H1 (cell line): ENCODE results near the gene EIPR1. TPM values are rescaled to one million over a fixed set of nuclear protein-coding genes. Genes with fewer than 3 reads are reported as not detected.
A peak's percentile ranks its signal among the peaks of the same experiment; 100 is the strongest.

ENCODE experiments used
- CTCF ChIA-PET: fragments of 300-600 bp; sonication (Branson Sonifier 250); formaldehyde crosslinking; loops from one replicate; lab custom pipeline; 2021; ENCODE audit not compliant: partially characterized antibody; lab: Charles Lee
- POLR2A ChIA-PET: fragments of 300-600 bp; sonication (Branson Sonifier 250); formaldehyde crosslinking; loops from one replicate; lab custom pipeline; 2021; ENCODE audit warnings: inconsistent platforms; ENCODE audit not compliant: partially characterized antibody; lab: Charles Lee
- DNase-seq, 2 experiments: peaks; one replicate each; pipeline versions ENCODE4 v3.0.0 to v3.0.0-alpha.2; 2010 to 2022; ENCODE audit warnings: low spot score in 2 of 2, low read depth in 1 of 2, mixed read lengths in 1 of 2
- FAIRE-seq: peaks from 2 replicates; lab custom pipeline; 2011; peaks lifted over from hg19 to GRCh38; lab: Jason Lieb, UNC
- H2AFZ ChIP-seq: 2 replicates; pipeline ENCODE4 v1.8.1; 2012; ENCODE audit warnings: low read length, inconsistent platforms
- H2AK5ac ChIP-seq: 2 replicates; pipeline ENCODE4 v1.6.1; 2013; ENCODE audit warnings: low read depth, low read length
- H2BK120ac ChIP-seq: replicated peaks from 2 replicates; pipeline ENCODE3; 2013; ENCODE audit warnings: low read depth, low read length, inconsistent platforms
- H2BK12ac ChIP-seq: 2 replicates; pipeline ENCODE4 v1.6.1; 2013; ENCODE audit warnings: low read depth, low read length
- H2BK15ac ChIP-seq: 2 replicates; pipeline ENCODE4 v1.6.1; 2013; ENCODE audit warnings: low read length
- H2BK20ac ChIP-seq: 2 replicates; pipeline ENCODE4 v1.6.1; 2013; ENCODE audit warnings: low read length
- H2BK5ac ChIP-seq: 2 replicates; pipeline ENCODE4 v1.6.1; 2013; ENCODE audit warnings: low read depth, low read length
- H3K14ac ChIP-seq: 2 replicates; pipeline ENCODE4 v1.6.1; 2013; ENCODE audit warnings: inconsistent platforms; ENCODE audit not compliant: insufficient read length
- H3K18ac ChIP-seq: 2 replicates; pipeline ENCODE4 v1.6.1; 2013; ENCODE audit warnings: low read length; ENCODE audit errors: extremely low read depth
- H3K23ac ChIP-seq: 2 replicates; pipeline ENCODE4 v1.6.1; 2013; ENCODE audit warnings: inconsistent platforms; ENCODE audit not compliant: insufficient read length
- H3K23me2 ChIP-seq: 2 replicates; pipeline ENCODE4 v1.6.1; 2013; ENCODE audit warnings: low read depth, low read length
- H3K27ac ChIP-seq: 2 replicates; pipeline ENCODE4 v1.6.1; 2011; ENCODE audit warnings: low read depth, low read length, inconsistent platforms
- H3K27me3 ChIP-seq, 4 experiments: replicated peaks in 1 of 4; 1 replicate in 1 of 4; 2 replicates in 3 of 4; pipeline versions ENCODE4 v1.6.1 to v1.8.1; 2011 to 2013; ENCODE audit warnings: low read length in 3 of 4, mild to moderate bottlenecking in 3 of 4, inconsistent platforms in 2 of 4, mixed read lengths in 2 of 4, moderate library complexity in 1 of 4; ENCODE audit not compliant: control insufficient read depth in 3 of 4, insufficient read depth in 3 of 4; ENCODE audit errors: extremely low read depth in 1 of 4
- H3K36me3 ChIP-seq, 4 experiments: 2 replicates each; pipeline versions ENCODE4 v1.6.1 to v1.8.1; 2011 to 2013; ENCODE audit warnings: mild to moderate bottlenecking in 4 of 4, low read length in 3 of 4, moderate library complexity in 2 of 4, control low read depth in 1 of 4, inconsistent platforms in 1 of 4; ENCODE audit not compliant: insufficient read depth in 4 of 4, control insufficient read depth in 2 of 4
- H3K4ac ChIP-seq: replicated peaks from 2 replicates; pipeline ENCODE3; 2013; ENCODE audit warnings: low read length, low read depth, mixed read lengths, inconsistent platforms; ENCODE audit not compliant: insufficient read length
- H3K4me1 ChIP-seq, 4 experiments: replicated peaks in 1 of 4; 1 replicate in 1 of 4; 2 replicates in 3 of 4; pipeline versions ENCODE4 v1.6.1 to v1.8.1; 2011 to 2013; ENCODE audit warnings: low read length in 3 of 4, inconsistent platforms in 2 of 4, mixed read lengths in 1 of 4; ENCODE audit not compliant: insufficient read depth in 4 of 4, control insufficient read depth in 3 of 4
- H3K4me2 ChIP-seq, 2 experiments: 2 replicates each; pipeline versions ENCODE4 v1.6.1 to v1.8.1; 2011 to 2013; ENCODE audit warnings: low read depth in 2 of 2, low read length in 2 of 2, control low read depth in 1 of 2, inconsistent platforms in 1 of 2, mild to moderate bottlenecking in 1 of 2; ENCODE audit not compliant: insufficient read depth in 1 of 2
- H3K4me3 ChIP-seq, 4 experiments: fragments of 200-600, 300-600 bp in 1 of 4; sonication (generic), shearing (Covaris generic), sonication (Bioruptor Twin) in 1 of 4; 2 replicates each; pipeline versions ENCODE4 v1.5.1 to v1.8.1; 2011 to 2016; ENCODE audit warnings: low read length in 4 of 4, low read depth in 3 of 4, control low read depth in 2 of 4, inconsistent platforms in 2 of 4, mild to moderate bottlenecking in 2 of 4, mixed read lengths in 1 of 4, moderate library complexity in 1 of 4; ENCODE audit not compliant: insufficient read depth in 2 of 4; ENCODE audit errors: extremely low read depth in 1 of 4
- H3K56ac ChIP-seq: replicated peaks from 2 replicates; pipeline ENCODE3; 2013; ENCODE audit warnings: low read depth, mild to moderate bottlenecking, mixed read lengths, low read length, inconsistent platforms; ENCODE audit not compliant: insufficient read length
- H3K79me1 ChIP-seq: 2 replicates; pipeline ENCODE4 v1.6.1; 2013; ENCODE audit warnings: low read depth, low read length, control low read depth
- H3K79me2 ChIP-seq, 2 experiments: 2 replicates each; pipeline versions ENCODE4 v1.6.1 to v1.8.1; 2012 to 2013; ENCODE audit warnings: low read length in 2 of 2, mild to moderate bottlenecking in 2 of 2, inconsistent platforms in 1 of 2; ENCODE audit not compliant: insufficient read depth in 2 of 2, control insufficient read depth in 1 of 2
- H3K9ac ChIP-seq, 4 experiments: replicated peaks in 1 of 4; 1 replicate in 1 of 4; 2 replicates in 3 of 4; pipeline versions ENCODE4 v1.6.1 to v1.8.1; 2011 to 2013; ENCODE audit warnings: low read depth in 3 of 4, low read length in 3 of 4, control low read depth in 2 of 4, mild to moderate bottlenecking in 2 of 4, moderate library complexity in 2 of 4, inconsistent platforms in 1 of 4; ENCODE audit errors: extremely low read depth in 1 of 4
- H3K9me3 ChIP-seq, 2 experiments: 2 replicates each; pipeline versions ENCODE4 v1.6.1 to v1.8.1; 2012 to 2013; ENCODE audit warnings: mild to moderate bottlenecking in 2 of 2, moderate library complexity in 2 of 2, control low read depth in 1 of 2, inconsistent platforms in 1 of 2, low read depth in 1 of 2, low read length in 1 of 2, mixed read lengths in 1 of 2; ENCODE audit not compliant: insufficient read depth in 2 of 2
- H4K20me1 ChIP-seq, 2 experiments: replicated peaks in 1 of 2; 2 replicates each; pipeline versions ENCODE3 to v1.8.1; 2011 to 2013; ENCODE audit warnings: inconsistent platforms in 2 of 2, low read length in 2 of 2, mild to moderate bottlenecking in 1 of 2; ENCODE audit not compliant: insufficient read depth in 2 of 2, control insufficient read depth in 1 of 2
- H4K5ac ChIP-seq: 2 replicates; pipeline ENCODE4 v1.6.1; 2013; ENCODE audit warnings: low read length, low read depth, mixed read lengths, inconsistent platforms; ENCODE audit not compliant: insufficient read length
- H4K8ac ChIP-seq: 2 replicates; pipeline ENCODE4 v1.8.0; 2013; ENCODE audit warnings: mild to moderate bottlenecking, moderate library complexity, low read length, inconsistent platforms; ENCODE audit not compliant: insufficient read depth; ENCODE audit errors: extremely low read depth
- H4K91ac ChIP-seq: replicated peaks from 2 replicates; pipeline ENCODE3; 2013; ENCODE audit warnings: low read length, mixed read lengths, inconsistent platforms; ENCODE audit not compliant: insufficient read length
- ATF3 ChIP-seq: IDR thresholded peaks from 2 replicates; pipeline ENCODE4 v1.6.1; 2011; ENCODE audit warnings: low read depth, mild to moderate bottlenecking, low read length; ENCODE audit not compliant: insufficient read depth
- BCL11A ChIP-seq, 2 experiments: IDR thresholded peaks; one replicate each; pipeline ENCODE4 v1.6.1; 2011; ENCODE audit warnings: low read depth in 2 of 2, low read length in 2 of 2, mild to moderate bottlenecking in 2 of 2
- CBX5 ChIP-seq: fragments of 300-800, 300-1000 bp; sonication (generic); IDR thresholded peaks from 2 replicates; pipeline ENCODE4 v1.7.1; 2016; ENCODE audit warnings: antibody characterized with exemption, low read length, low read depth
- JUN ChIP-seq: IDR thresholded peaks from 2 replicates; pipeline ENCODE4 v1.6.1; 2011; ENCODE audit warnings: low read depth, mild to moderate bottlenecking, improper control_type of control experiment, low read length
- KDM1A ChIP-seq: fragments of 200-600, 300-600 bp; sonication (generic); IDR thresholded peaks from 2 replicates; pipeline ENCODE4 v1.7.1; 2016; ENCODE audit warnings: mild to moderate bottlenecking, low read length, borderline replicate concordance
- KDM4A ChIP-seq: IDR thresholded peaks from one replicate; pipeline ENCODE4 v1.7.1; 2012; ENCODE audit warnings: low read depth, mild to moderate bottlenecking, moderate library complexity, low read length, inconsistent platforms; ENCODE audit not compliant: severe bottlenecking
- MAFK ChIP-seq: IDR thresholded peaks from 2 replicates; pipeline ENCODE4 v1.6.1; 2012; ENCODE audit warnings: low read depth, mild to moderate bottlenecking, improper control_type of control experiment, low read length
- POLR2AphosphoS5 ChIP-seq: IDR thresholded peaks from 2 replicates; pipeline ENCODE4 v1.6.1; 2011; ENCODE audit warnings: low read depth, low read length
- WGBS, 2 experiments: shearing (Covaris generic) in 1 of 2; methylation state at CpG; one replicate each; pipeline versions ENCODE4 v1.1.6 to v1.1.7; 2013 to 2015; ENCODE audit warnings: low lambda C conversion rate in 2 of 2, mixed read lengths in 2 of 2, inconsistent platforms in 1 of 2, low coverage in 1 of 2, missing lambda C conversion rate in 1 of 2; ENCODE audit not compliant: insufficient replicate concordance in 2 of 2, insufficient coverage in 1 of 2, insufficient read length in 1 of 2; ENCODE audit errors: extremely low coverage in 1 of 2, missing lambda C conversion rate in 1 of 2; 5-methylcytosine and 5-hydroxymethylcytosine counted together
- polyA plus RNA-seq, 7 experiments: library from polyadenylated mRNA; depleted of rRNA in 3 of 7; stranded (reverse) in 5 of 7; unstranded in 2 of 7; fragments of >200 nt in 5 of 7; fragments of 200-250 nt in 2 of 7; gene quantifications; 1 replicate in 5 of 7; 2 replicates in 1 of 7; 4 replicates in 1 of 7; pipeline versions ENCODE4 v1.2.1 to v1.2.3, GENCODE V29; 2011 to 2013; ENCODE audit warnings: missing spikeins in 2 of 7, mixed read lengths in 2 of 7
- total RNA-seq: library from RNA; stranded (reverse); fragmentation: NEBNext Ultra II Directional; extraction: Animal tissue kit (Norgen Biotek cat#: 25700); gene quantifications from 2 replicates; pipeline ENCODE4 v1.2.1, GENCODE V29; 2021

Gene EIPR1
- total and polyA plus RNA-seq, 2 of the 8 experiments (the other 6 are each of a cell fraction or from before 2014, with no cell fraction given) = 26.3 to 56.4 TPM

DNA sequence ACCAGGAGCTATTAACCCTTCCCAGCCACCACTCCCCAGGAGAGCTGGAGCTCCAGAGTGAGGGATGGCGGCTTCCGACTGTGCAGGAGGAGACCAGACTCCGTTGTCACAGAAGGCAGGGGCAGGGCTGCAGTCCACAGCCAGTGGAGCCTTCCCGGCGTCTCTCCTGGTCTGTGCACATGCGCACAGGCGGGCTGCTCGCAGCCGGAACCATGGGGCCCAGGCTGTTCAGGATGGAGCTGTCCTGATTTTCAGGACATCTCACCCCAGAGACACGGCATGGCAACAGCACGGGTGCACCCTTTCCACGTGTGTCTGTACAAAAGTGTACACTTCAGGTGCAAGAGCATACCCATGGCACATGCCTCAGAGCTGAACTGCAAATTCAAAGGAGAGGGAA, 28.9 kb downstream of the EIPR1 start:
- H3K4me3 ChIP-seq = no peak overlapping the region
- no peak overlapping the region for H2BK5ac ChIP-seq
- peaks cover 2 to 6% of the 10 kb centered on the region in 2 experiments for H4K20me1 ChIP-seq
- no peaks in the 10 kb centered on the region for H3K23me2 ChIP-seq
- H3K9me3 ChIP-seq = no peaks in the 10 kb centered on the region
- no peak overlapping the region; the same call in 1 of the 2 replicates for H2AK5ac ChIP-seq
- ChIA-PET POLR2A (interaction anchor here (1.7 kb wide), 1 partner anchor 9 kb away, joined by 4 read pairs; no protein-coding TSS in a partner anchor), CTCF (no interaction called here)
- H3K4me2 ChIP-seq = no peak overlapping the region
- H3K36me3 ChIP-seq = peaks cover 0 to 7% (median 2%) of the 10 kb centered on the region in 4 experiments; a peak in 6 of 8 replicates
- no peak overlapping the region for H3K56ac ChIP-seq
- no peak overlapping the region for H3K27ac ChIP-seq
- H3K23ac ChIP-seq = no peak overlapping the region
- H2BK20ac ChIP-seq = no peak overlapping the region
- no peak overlapping the region for H2BK15ac ChIP-seq
- H3K18ac ChIP-seq = no peak overlapping the region
- H3K79me2 ChIP-seq = no peaks in the 10 kb centered on the region
- H4K5ac ChIP-seq = no peak overlapping the region
- no peak overlapping the region for H3K9ac ChIP-seq
- H3K4ac ChIP-seq = no peak overlapping the region
- TF ChIP-seq POLR2AphosphoS5 (no peak), KDM1A (no peak), KDM4A (no peak), MAFK (no peak), CBX5 (no peak), ATF3 (no peak), BCL11A (IDR thresholded peaks at IDR 0.05; ENCODE audit: low read depth in 2 of 2, low read length in 2 of 2) (no peak), JUN (no peak)
- no peak overlapping the region for H2BK12ac ChIP-seq
- no peak for DNase-seq
- 81% methylated on average over 12 of the region's 12 CpGs; no CpG with 5 or more reads in 1 of the 2 experiments for WGBS, 2 experiments
- no peak overlapping the region for H2AFZ ChIP-seq
- no peak overlapping the region for H3K14ac ChIP-seq
- H3K79me1 ChIP-seq = peaks cover 2% of the 10 kb centered on the region; the same call in 1 of the 2 replicates
- no peak overlapping the region for H2BK120ac ChIP-seq
- H3K4me1 ChIP-seq = peaks cover 0 to 5% (median 0%) of the 10 kb centered on the region in 4 experiments; a peak in 1 of 7 replicates
- peak overlapping the region; percentile 11; the same call in 1 of the 2 replicates for H4K8ac ChIP-seq
- FAIRE-seq = no peak
- H3K27me3 ChIP-seq = no peaks in the 10 kb centered on the region
- no peak overlapping the region for H4K91ac ChIP-seq
